Measurements from ENCODE around the gene MAK. TPM values are rescaled to one million over a fixed set of nuclear protein-coding genes. Genes with fewer than 3 reads are reported as not detected.

Gene MAK
- total RNA-seq, 1 donor from 2014 or later: 0.14 TPM

DNA sequence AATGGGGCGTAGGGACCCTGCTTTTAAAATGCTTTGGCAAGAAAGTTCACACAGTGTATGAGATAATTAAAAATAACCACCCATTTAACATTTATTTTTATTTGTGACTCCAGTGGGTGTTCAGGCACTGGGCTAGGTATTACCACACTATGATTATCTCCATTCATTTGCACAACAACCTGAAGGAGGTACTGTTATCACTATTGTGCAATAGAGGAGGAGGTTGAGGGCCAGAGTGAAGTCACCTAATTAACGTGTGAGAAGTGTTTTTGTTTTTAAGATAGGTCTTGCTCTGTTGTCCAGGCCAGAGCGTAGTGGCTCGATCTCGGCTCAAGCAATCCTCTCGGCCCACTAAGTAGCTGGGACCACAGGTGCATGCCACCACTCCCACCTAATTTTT is 29.2 kb downstream of the MAK start:
- Histone ChIP-seq H3K27ac (replicated peaks) (no peak overlapping the region), H3K4me1 (no peaks in the 10 kb centered on the region), H3K9me3 (replicated peaks) (no peaks in the 10 kb centered on the region), H3K4me3 (no peak overlapping the region), H3K36me3 (no peaks in the 10 kb centered on the region), H3K27me3 (ENCODE audit: low read depth) (no peaks in the 10 kb centered on the region)
- TF ChIP-seq, protein P1, sequence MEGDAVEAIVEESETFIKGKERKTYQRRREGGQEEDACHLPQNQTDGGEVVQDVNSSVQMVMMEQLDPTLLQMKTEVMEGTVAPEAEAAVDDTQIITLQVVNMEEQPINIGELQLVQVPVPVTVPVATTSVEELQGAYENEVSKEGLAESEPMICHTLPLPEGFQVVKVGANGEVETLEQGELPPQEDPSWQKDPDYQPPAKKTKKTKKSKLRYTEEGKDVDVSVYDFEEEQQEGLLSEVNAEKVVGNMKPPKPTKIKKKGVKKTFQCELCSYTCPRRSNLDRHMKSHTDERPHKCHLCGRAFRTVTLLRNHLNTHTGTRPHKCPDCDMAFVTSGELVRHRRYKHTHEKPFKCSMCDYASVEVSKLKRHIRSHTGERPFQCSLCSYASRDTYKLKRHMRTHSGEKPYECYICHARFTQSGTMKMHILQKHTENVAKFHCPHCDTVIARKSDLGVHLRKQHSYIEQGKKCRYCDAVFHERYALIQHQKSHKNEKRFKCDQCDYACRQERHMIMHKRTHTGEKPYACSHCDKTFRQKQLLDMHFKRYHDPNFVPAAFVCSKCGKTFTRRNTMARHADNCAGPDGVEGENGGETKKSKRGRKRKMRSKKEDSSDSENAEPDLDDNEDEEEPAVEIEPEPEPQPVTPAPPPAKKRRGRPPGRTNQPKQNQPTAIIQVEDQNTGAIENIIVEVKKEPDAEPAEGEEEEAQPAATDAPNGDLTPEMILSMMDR (IDR thresholded peaks at IDR 0.05; ENCODE audit: borderline replicate concordance): no peak
- no peak for DNase-seq
- intact Hi-C loops (cut with micrococcal nuclease): loop anchor here (10.0 kb wide), 1 partner anchor 324 kb away; no protein-coding TSS in a partner anchor

DNA sequence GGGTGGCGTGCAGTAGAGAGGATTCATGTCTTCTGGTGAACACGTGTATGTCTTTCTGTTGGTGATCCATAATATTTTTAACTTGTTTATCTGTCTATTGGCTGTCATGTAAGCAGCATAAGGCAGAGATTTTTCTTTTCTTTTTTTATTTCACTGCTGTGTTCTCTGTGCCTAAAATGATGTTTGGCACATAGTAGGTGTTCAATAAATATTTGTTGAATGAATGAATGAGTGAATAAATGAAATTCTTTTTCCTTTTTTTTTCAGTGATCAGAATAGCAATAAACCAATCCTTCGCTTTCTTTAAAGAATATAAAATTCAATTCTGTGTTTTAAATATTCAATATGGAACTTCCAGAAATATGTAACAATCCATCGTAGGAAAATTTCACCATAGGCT is 30.0 kb downstream of the MAK start:
- intact Hi-C loops (cut with micrococcal nuclease): loop anchor here (10.0 kb wide), 1 partner anchor 324 kb away; no protein-coding TSS in a partner anchor
- no peak overlapping the region for H3K27ac ChIP-seq (replicated peaks)
- H3K9me3 ChIP-seq (replicated peaks): no peaks in the 10 kb centered on the region
- no peaks in the 10 kb centered on the region for H3K36me3 ChIP-seq
- no peaks in the 10 kb centered on the region for H3K27me3 ChIP-seq (ENCODE audit: low read depth)
- no peak for DNase-seq
- TF ChIP-seq, protein P1 (IDR thresholded peaks at IDR 0.05; ENCODE audit: borderline replicate concordance): no peak
- no peaks in the 10 kb centered on the region for H3K4me1 ChIP-seq
- H3K4me3 ChIP-seq: no peak overlapping the region

DNA sequence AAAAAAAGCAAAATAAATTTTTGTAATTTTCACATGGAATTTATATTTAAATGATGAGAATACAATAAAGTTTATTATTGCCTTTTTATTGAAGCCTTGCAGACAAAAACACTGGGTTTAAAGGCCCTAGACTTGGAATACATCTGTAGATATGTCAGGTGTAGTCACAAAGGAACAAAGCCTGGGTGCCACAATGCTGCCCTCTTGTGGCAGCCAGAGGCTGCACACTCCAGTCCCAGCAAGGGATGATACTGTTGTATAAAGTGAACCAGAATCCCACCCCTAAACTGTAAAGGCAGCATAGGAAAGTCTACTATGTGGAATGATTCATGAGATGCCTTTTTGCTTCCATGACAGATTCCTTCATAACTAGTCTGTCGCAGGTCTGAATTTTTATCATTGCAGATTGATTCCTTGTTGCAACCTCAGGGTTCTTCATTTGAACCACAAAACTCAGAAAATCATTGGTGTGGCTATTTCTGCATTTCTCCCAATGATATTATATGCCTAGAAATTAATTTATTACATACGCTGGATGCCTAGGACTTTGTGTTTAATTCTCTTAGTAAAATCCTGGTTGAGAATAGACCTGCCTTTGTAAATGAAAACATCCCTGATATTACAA is 37.0 kb downstream of the MAK start:
- Histone ChIP-seq H3K27ac (replicated peaks) (no peak overlapping the region), H3K4me3 (no peak overlapping the region), H3K36me3 (no peaks in the 10 kb centered on the region), H3K9me3 (replicated peaks) (no peaks in the 10 kb centered on the region), H3K4me1 (no peaks in the 10 kb centered on the region), H3K27me3 (ENCODE audit: low read depth) (no peaks in the 10 kb centered on the region)
- DNase-seq: peak; percentile 27
- intact Hi-C loops (cut with micrococcal nuclease): loop anchor here (10.0 kb wide), 1 partner anchor 317 kb away; no protein-coding TSS in a partner anchor
- TF ChIP-seq, protein P1 (IDR thresholded peaks at IDR 0.05; ENCODE audit: borderline replicate concordance): peak; percentile 100

- H3K27ac ChIP-seq (replicated peaks): no peak overlapping the region
- H3K9me3 ChIP-seq (replicated peaks): no peaks in the 10 kb centered on the region
- intact Hi-C loops (cut with micrococcal nuclease): loop anchor here (10.0 kb wide), 1 partner anchor 316 kb away; no protein-coding TSS in a partner anchor
- no peak for DNase-seq
- no peak overlapping the region for H3K4me3 ChIP-seq
- no peaks in the 10 kb centered on the region for H3K27me3 ChIP-seq (ENCODE audit: low read depth)
- no peaks in the 10 kb centered on the region for H3K4me1 ChIP-seq
- TF ChIP-seq, protein P1 (IDR thresholded peaks at IDR 0.05; ENCODE audit: borderline replicate concordance): no peak
- no peaks in the 10 kb centered on the region for H3K36me3 ChIP-seq
Measured at GRCh38 chr6:10800810-10801209, 37.5 kb downstream of the MAK start.

- no peaks in the 10 kb centered on the region for H3K27me3 ChIP-seq (ENCODE audit: low read depth)
- intact Hi-C loops (cut with micrococcal nuclease): loop anchor here (10.0 kb wide), 1 partner anchor 289 kb away; no protein-coding TSS in a partner anchor
- H3K9me3 ChIP-seq (replicated peaks): no peaks in the 10 kb centered on the region
- no peak overlapping the region for H3K4me3 ChIP-seq
- no peak overlapping the region for H3K27ac ChIP-seq (replicated peaks)
- peaks cover 11% of the 10 kb centered on the region for H3K36me3 ChIP-seq
- H3K4me1 ChIP-seq: no peaks in the 10 kb centered on the region
- no peak for DNase-seq
- TF ChIP-seq, protein P1 (IDR thresholded peaks at IDR 0.05; ENCODE audit: borderline replicate concordance): no peak
Measured at GRCh38 chr6:10794239-10794638, 44.1 kb downstream of the MAK start.
